ENCODE data around the gene ZNF45. TPM values are rescaled to one million over a fixed set of nuclear protein-coding genes. Genes with fewer than 3 reads are reported as not detected.

Gene ZNF45
- polyA plus RNA-seq, 1 of the 3 experiments (the other 2 are of a cell fraction): 9.7 TPM

GRCh38 chr19:43939557-43940260 is 4.6 kb upstream of the ZNF45 start:
- Histone ChIP-seq H3K9me3 (peaks cover 5% of the 10 kb centered on the region; the same call in 1 of the 2 replicates), H3K9ac (no peak overlapping the region), H3K4me2 (no peak overlapping the region), H3F3A (replicated peaks; ENCODE audit: insufficient read depth) (peaks cover 7% of the 10 kb centered on the region), H4K20me1 (ENCODE audit: insufficient read depth) (no peaks in the 10 kb centered on the region), H3K79me2 (ENCODE audit: insufficient read depth) (no peaks in the 10 kb centered on the region), H2AFZ (ENCODE audit: low read depth) (no peak overlapping the region), H3K9me2 (no peaks in the 10 kb centered on the region), H3K4me1 (ENCODE audit: control insufficient read depth in 1 of 2, insufficient read depth in 2 of 2, low read depth in 1 of 2, low read length in 1 of 2) (no peaks in the 10 kb centered on the region; a peak in 2 of 4 replicates), H3K36me3 (replicated peaks in 1 of 2; ENCODE audit: control insufficient read depth in 1 of 2, insufficient read depth in 2 of 2, low read length in 1 of 2) (no peaks in the 10 kb centered on the region), H3K27ac (ENCODE audit: low read depth in 2 of 2, low read length in 1 of 2) (no peak overlapping the region), H3K4me3 (ENCODE audit: low read depth in 2 of 2, low read length in 1 of 2) (no peak overlapping the region), H3K27me3 (ENCODE audit: insufficient read depth) (no peaks in the 10 kb centered on the region)
- ChIA-PET CTCF (interaction anchor here (1.0 kb wide), 1 partner anchor 11 kb away, joined by 3 read pairs; the partner anchor contains the start of gene ZNF221), POLR2A (no interaction called here)
- 27% methylated on average over 3 of the region's 3 CpGs for WGBS (ENCODE audit: low lambda C conversion rate)
- no peak for DNase-seq
- TF ChIP-seq EZH2phosphoT487 (IDR thresholded peaks at IDR 0.05; ENCODE audit: borderline replicate concordance, low read depth) (no peak), RFX5 (IDR thresholded peaks at IDR 0.05; ENCODE audit: low read length) (no peak), ELF1 (IDR thresholded peaks at IDR 0.05) (no peak), SMC3 (IDR thresholded peaks at IDR 0.05; ENCODE audit: low read depth, low read length) (no peak)

- no peaks in the 10 kb centered on the region for H3K27me3 ChIP-seq (ENCODE audit: insufficient read depth)
- peaks cover 5% of the 10 kb centered on the region; the same call in 1 of the 2 replicates for H3K9me3 ChIP-seq
- peaks cover 19 to 22% of the 10 kb centered on the region in 2 experiments for H3K36me3 ChIP-seq (replicated peaks in 1 of 2; ENCODE audit: control insufficient read depth in 1 of 2, insufficient read depth in 2 of 2, low read length in 1 of 2)
- DNase-seq: no peak
- H3K9ac ChIP-seq: no peak overlapping the region
- H3K27ac ChIP-seq (ENCODE audit: low read depth in 2 of 2, low read length in 1 of 2): no peak overlapping the region
- 94% methylated on average over 5 of the region's 5 CpGs for WGBS (ENCODE audit: low lambda C conversion rate)
- POLR2A ChIA-PET: interaction anchor here (1.4 to 2.2 kb wide), 4 partner anchors 9 to 35 kb away, joined by 4 to 33 read pairs (median 13); partner anchors contain the start of gene ZNF221
- H3K9me2 ChIP-seq: no peaks in the 10 kb centered on the region
- no peak for TF ChIP-seq ELF1 (IDR thresholded peaks at IDR 0.05)
- TF ChIP-seq CHD2 (IDR thresholded peaks at IDR 0.05; ENCODE audit: low read length, partially characterized antibody): no peak
- no peak for TF ChIP-seq ZBTB33 (IDR thresholded peaks at IDR 0.05; ENCODE audit: borderline replicate concordance, low read depth)
- TF ChIP-seq EZH2phosphoT487 (IDR thresholded peaks at IDR 0.05; ENCODE audit: borderline replicate concordance, low read depth): no peak
- no peak overlapping the region for H3K4me2 ChIP-seq
- H2AFZ ChIP-seq (ENCODE audit: low read depth): peak overlapping the region; percentile 98; the same call in 1 of the 2 replicates
- peaks cover 17% of the 10 kb centered on the region for H3F3A ChIP-seq (replicated peaks; ENCODE audit: insufficient read depth)
- H3K79me2 ChIP-seq (ENCODE audit: insufficient read depth): peaks cover 22% of the 10 kb centered on the region
- CTCF ChIA-PET: no interaction called here
- H4K20me1 ChIP-seq (ENCODE audit: insufficient read depth): no peaks in the 10 kb centered on the region
- no peaks in the 10 kb centered on the region; a peak in 3 of 4 replicates for H3K4me1 ChIP-seq (ENCODE audit: control insufficient read depth in 1 of 2, insufficient read depth in 2 of 2, low read depth in 1 of 2, low read length in 1 of 2)
- H3K4me3 ChIP-seq (ENCODE audit: low read depth in 2 of 2, low read length in 1 of 2): no peak overlapping the region
These were observed 1.1 kb upstream of the ZNF45 start for GRCh38 chr19:43936188-43936587.

All from SK-N-SH (cell line).